Pancreas (tissue), 10 donors: ENCODE measurements around the gene RBMXL2. TPM values are rescaled to one million over a fixed set of nuclear protein-coding genes. Genes with fewer than 3 reads are reported as not detected.

Experiments used
- ATAC-seq, 4 donors: fragments of 200-7000 bp; cut with Tn5 transposase; one replicate each; pipeline versions ENCODE4 v1.8.0 to v1.9.1; 2020; ENCODE audit warnings: mild to moderate bottlenecking in 4 of 4, moderate library complexity in 4 of 4
- DNase-seq, 6 donors: peaks; one replicate each; pipeline ENCODE4 v3.0.0-alpha.2; 2020
- FAIRE-seq: peaks from 2 replicates; lab custom pipeline; 2012; peaks lifted over from hg19 to GRCh38; lab: Jason Lieb, UNC
- H3K27ac ChIP-seq, 4 donors: fragments of 200-600 bp; sonication (generic); 1 replicate in 3 of 4; 2 replicates in 1 of 4; pipeline versions ENCODE4 v1.5.0 to v1.8.0; 2020
- H3K27me3 ChIP-seq, 4 donors: fragments of 200-600 bp; one replicate each; pipeline ENCODE4 v1.8.0; 2021
- H3K36me3 ChIP-seq, 3 donors: fragments of 200-600 bp; sonication (generic) in 1 of 3; one replicate each; pipeline versions ENCODE4 v1.5.0 to v1.8.0; 2020 to 2021
- H3K4me1 ChIP-seq, 3 donors: fragments of 200-600 bp; one replicate each; pipeline ENCODE4 v1.8.0; 2021
- H3K4me3 ChIP-seq, 4 donors: fragments of 200-600 bp; sonication (generic) in 2 of 4; one replicate each; pipeline versions ENCODE4 v1.5.0 to v1.8.0; 2020 to 2021
- H3K9me3 ChIP-seq, 4 donors: fragments of 200-600 bp; one replicate each; pipeline ENCODE4 v1.8.0; 2021
- CTCF ChIP-seq, 4 donors: fragments of 200-600 bp; sonication (generic) in 3 of 4; IDR thresholded peaks; one replicate each; pipeline versions ENCODE4 v1.5.0 to v1.8.0; 2021; ENCODE audit warnings: antibody characterized with exemption in 4 of 4
- WGBS, 2 donors: extraction: QIAGEN DNeasy Blood & Tissue Kit; methylation state at CpG; one replicate each; pipeline ENCODE4 v1.1.7; 2013; 5-methylcytosine and 5-hydroxymethylcytosine counted together
- intact Hi-C, 3 donors: fragments of 100-400 bp; cut with DNase I; formaldehyde crosslinking; loops; one replicate each; pipeline versions ENCODE4 v1.11.1 to v1.14.2; 2022
- polyA plus RNA-seq, 2 donors: library from polyadenylated mRNA; stranded (reverse); fragments of 200-250 nt; gene quantifications; one replicate each; pipeline ENCODE4 v1.2.3, GENCODE V29; 2013
- total RNA-seq, 6 donors: library from RNA; stranded (reverse); fragmentation: NEBNext Ultra II Directional in 4 of 6; extraction: Animal tissue kit (Norgen Biotek cat#: 25700) in 4 of 6; gene quantifications; one replicate each; pipeline versions ENCODE4 v1.2.1 to v1.2.4, GENCODE V29; 2021 to 2023
- donor health status: healthy with polysubstance abuse.
- donor health status: DM: no; HTN: no; CAD: no; lungs with moderate emphysema.
- donor health status: DM: no; HTN: no; CAD: no.
- donor health status: control.
- donor health status: control.
- donor health status: Bipolar disorder and iron deficiency.
- donor health status: DM: yes; HTN: yes; CAD: no.
- donor health status: DM: no; HTN: no; CAD: no.
- donor health status: DM: no; HTN: no; CAD: no.
- donor health status: DM: yes; HTN: yes; CAD: no.

Gene RBMXL2
- total and polyA plus RNA-seq, 8 donors, result not detected

GRCh38 chr11:7080900-7081299, 7.9 kb upstream of the RBMXL2 start:
- 69 to 89% methylated on average over 4 of the region's 4 CpGs for whole genome bisulfite sequencing, 2 donors
- ATAC-seq, result no peak
- intact Hi-C loops, result no loop called here

GRCh38 chr11:7081441-7081840, 7.4 kb upstream of the RBMXL2 start:
- no peak overlapping the region for H3K4me3 ChIP-seq
- no peak for FAIRE-seq
- no peak for TF ChIP-seq CTCF (IDR thresholded peaks at IDR 0.05)
- H3K4me1 ChIP-seq, result no peaks in the 10 kb centered on the region
- ATAC-seq, result no peak
- no peaks in the 10 kb centered on the region for H3K9me3 ChIP-seq
- intact Hi-C loops, result no loop called here
- DNase-seq, result no peak
- H3K36me3 ChIP-seq, result no peaks in the 10 kb centered on the region
- H3K27me3 ChIP-seq, result no peaks in the 10 kb centered on the region
- no peak overlapping the region for H3K27ac ChIP-seq
- WGBS, 2 donors, result 49 to 68% methylated on average over 1 of the region's 1 CpG

More at GRCh38 chr11:7080900-7081299, 7.9 kb upstream of the RBMXL2 start:
- FAIRE-seq (no peak), DNase-seq (no peak)
- H3K4me1 ChIP-seq, result no peaks in the 10 kb centered on the region
- TF ChIP-seq CTCF (IDR thresholded peaks at IDR 0.05), result no peak
- no peak overlapping the region for H3K4me3 ChIP-seq
- H3K9me3 ChIP-seq, result no peaks in the 10 kb centered on the region
- H3K27me3 ChIP-seq, result no peaks in the 10 kb centered on the region
- H3K27ac ChIP-seq, result no peak overlapping the region
- H3K36me3 ChIP-seq, result no peaks in the 10 kb centered on the region

- no peak for TF ChIP-seq CTCF (IDR thresholded peaks at IDR 0.05)
- ATAC-seq (no peak), DNase-seq (peak in 3 of 6 donors; percentile 9 to 67 (median 43)), FAIRE-seq (no peak)
- H3K9me3 ChIP-seq, result no peaks in the 10 kb centered on the region
- 76 to 82% methylated on average over 103 to 111 of the region's 111 CpGs for WGBS, 2 donors
- peaks cover 0 to 14% (median 6%) of the 10 kb centered on the region in 4 donors for H3K27me3 ChIP-seq
- H3K27ac ChIP-seq, result no peak overlapping the region
- no peaks in the 10 kb centered on the region for H3K4me1 ChIP-seq
- H3K36me3 ChIP-seq, result no peaks in the 10 kb centered on the region
- no peak overlapping the region for H3K4me3 ChIP-seq
- intact Hi-C loops, result no loop called here
These were observed 792 bp downstream of the RBMXL2 start for GRCh38 chr11:7089328-7090251.

- H3K9me3 ChIP-seq, result no peaks in the 10 kb centered on the region
- H3K27ac ChIP-seq, result no peak overlapping the region
- no peak for DNase-seq
- H3K4me3 ChIP-seq, result no peak overlapping the region
- 0% methylated on average over 2 of the region's 2 CpGs for WGBS, 2 donors
- no peak for FAIRE-seq
- H3K36me3 ChIP-seq, result no peaks in the 10 kb centered on the region
- TF ChIP-seq CTCF (IDR thresholded peaks at IDR 0.05), result peak; percentile 20 to 71 (median 45)
- intact Hi-C loops, result loop anchor here in 1 of 3 donors (5.0 kb wide), 1 partner anchor 344 kb away; no protein-coding TSS in a partner anchor
- no peaks in the 10 kb centered on the region for H3K4me1 ChIP-seq
- H3K27me3 ChIP-seq, result no peaks in the 10 kb centered on the region
- ATAC-seq, result peak in 3 of 4 donors; percentile 83 to 88 (median 87)
These were observed 9.5 kb downstream of the RBMXL2 start for GRCh38 chr11:7098235-7098832.
